ENCODE results near the gene PGAP2. TPM values are rescaled to one million over a fixed set of nuclear protein-coding genes. Genes with fewer than 3 reads are reported as not detected.

PGAP2 gene
- total RNA-seq, 1 donor from 2014 or later, result 22.4 TPM

- Histone ChIP-seq H3K27ac (ENCODE audit: low read depth, low read length) (no peak overlapping the region), H3K4me2 (ENCODE audit: low read length) (no peak overlapping the region), H3K9me3 (ENCODE audit: insufficient read depth, low read depth, low read length) (no peaks in the 10 kb centered on the region), H3K9ac (ENCODE audit: low read length) (no peak overlapping the region), H3K4me3 (ENCODE audit: insufficient read depth, low read depth, low read length) (no peak overlapping the region), H4K20me1 (ENCODE audit: insufficient read depth, low read length) (no peaks in the 10 kb centered on the region), H3K4me1 (ENCODE audit: insufficient read depth, low read length) (peaks cover 10% of the 10 kb centered on the region), H2AFZ (ENCODE audit: low read depth, low read length) (no peak overlapping the region), H3K79me2 (ENCODE audit: insufficient read depth, low read length) (peaks cover 2% of the 10 kb centered on the region), H3K36me3 (ENCODE audit: insufficient read depth, low read length) (no peaks in the 10 kb centered on the region), H3K27me3 (ENCODE audit: insufficient read depth, low read length) (no peaks in the 10 kb centered on the region)
- DNase-seq (ENCODE audit: low read depth) (peak; percentile 22), FAIRE-seq (no peak)
- H3K36me3 Mint-ChIP-seq (ENCODE audit: low read depth, unreplicated experiment), result no peaks in the 10 kb centered on the region
- H3K4me3 Mint-ChIP-seq (ENCODE audit: unreplicated experiment), result no peak overlapping the region
- H3K9me3 Mint-ChIP-seq (ENCODE audit: unreplicated experiment), result no peaks in the 10 kb centered on the region
- H3K27ac Mint-ChIP-seq (ENCODE audit: unreplicated experiment), result peak overlapping the region; percentile 16
- TF ChIP-seq CTCF (IDR thresholded peaks at IDR 0.05; ENCODE audit: insufficient read depth, low read depth, low read length) (no peak), EZH2 (IDR thresholded peaks at IDR 0.05; ENCODE audit: insufficient read depth, low read length) (no peak)
- H3K4me1 Mint-ChIP-seq (ENCODE audit: low read depth, unreplicated experiment), result peaks cover 8% of the 10 kb centered on the region
- no peaks in the 10 kb centered on the region for H3K27me3 Mint-ChIP-seq (ENCODE audit: low read depth, unreplicated experiment)
These were observed 6.2 kb upstream of the PGAP2 start for GRCh38 chr11:3802011-3802790.

GRCh38 chr11:3803726-3804495 is 4.4 kb upstream of the PGAP2 start:
- Histone ChIP-seq H3K79me2 (ENCODE audit: insufficient read depth, low read length) (no peaks in the 10 kb centered on the region), H3K9ac (ENCODE audit: low read length) (no peak overlapping the region), H2AFZ (ENCODE audit: low read depth, low read length) (no peak overlapping the region), H4K20me1 (ENCODE audit: insufficient read depth, low read length) (no peaks in the 10 kb centered on the region), H3K4me3 (ENCODE audit: insufficient read depth, low read depth, low read length) (no peak overlapping the region), H3K9me3 (ENCODE audit: insufficient read depth, low read depth, low read length) (no peaks in the 10 kb centered on the region), H3K4me2 (ENCODE audit: low read length) (peak overlapping the region; percentile 6), H3K27ac (ENCODE audit: low read depth, low read length) (no peak overlapping the region), H3K36me3 (ENCODE audit: insufficient read depth, low read length) (no peaks in the 10 kb centered on the region), H3K4me1 (ENCODE audit: insufficient read depth, low read length) (peaks cover 4% of the 10 kb centered on the region), H3K27me3 (ENCODE audit: insufficient read depth, low read length) (no peaks in the 10 kb centered on the region)
- H3K27ac Mint-ChIP-seq (ENCODE audit: unreplicated experiment), result peak overlapping the region; percentile 49
- TF ChIP-seq CTCF (IDR thresholded peaks at IDR 0.05; ENCODE audit: insufficient read depth, low read depth, low read length), result no peak
- no peak for TF ChIP-seq EZH2 (IDR thresholded peaks at IDR 0.05; ENCODE audit: insufficient read depth, low read length)
- no peaks in the 10 kb centered on the region for H3K9me3 Mint-ChIP-seq (ENCODE audit: unreplicated experiment)
- H3K36me3 Mint-ChIP-seq (ENCODE audit: low read depth, unreplicated experiment), result no peaks in the 10 kb centered on the region
- FAIRE-seq (no peak), DNase-seq (ENCODE audit: low read depth) (peak; percentile 36)
- H3K27me3 Mint-ChIP-seq (ENCODE audit: low read depth, unreplicated experiment), result no peaks in the 10 kb centered on the region
- no peak overlapping the region for H3K4me3 Mint-ChIP-seq (ENCODE audit: unreplicated experiment)
- peaks cover 5% of the 10 kb centered on the region for H3K4me1 Mint-ChIP-seq (ENCODE audit: low read depth, unreplicated experiment)

Data from astrocyte (in vitro differentiated cells and primary cell).